Measurements from ENCODE around the gene ARL5C.

The ARL5C gene

DNA sequence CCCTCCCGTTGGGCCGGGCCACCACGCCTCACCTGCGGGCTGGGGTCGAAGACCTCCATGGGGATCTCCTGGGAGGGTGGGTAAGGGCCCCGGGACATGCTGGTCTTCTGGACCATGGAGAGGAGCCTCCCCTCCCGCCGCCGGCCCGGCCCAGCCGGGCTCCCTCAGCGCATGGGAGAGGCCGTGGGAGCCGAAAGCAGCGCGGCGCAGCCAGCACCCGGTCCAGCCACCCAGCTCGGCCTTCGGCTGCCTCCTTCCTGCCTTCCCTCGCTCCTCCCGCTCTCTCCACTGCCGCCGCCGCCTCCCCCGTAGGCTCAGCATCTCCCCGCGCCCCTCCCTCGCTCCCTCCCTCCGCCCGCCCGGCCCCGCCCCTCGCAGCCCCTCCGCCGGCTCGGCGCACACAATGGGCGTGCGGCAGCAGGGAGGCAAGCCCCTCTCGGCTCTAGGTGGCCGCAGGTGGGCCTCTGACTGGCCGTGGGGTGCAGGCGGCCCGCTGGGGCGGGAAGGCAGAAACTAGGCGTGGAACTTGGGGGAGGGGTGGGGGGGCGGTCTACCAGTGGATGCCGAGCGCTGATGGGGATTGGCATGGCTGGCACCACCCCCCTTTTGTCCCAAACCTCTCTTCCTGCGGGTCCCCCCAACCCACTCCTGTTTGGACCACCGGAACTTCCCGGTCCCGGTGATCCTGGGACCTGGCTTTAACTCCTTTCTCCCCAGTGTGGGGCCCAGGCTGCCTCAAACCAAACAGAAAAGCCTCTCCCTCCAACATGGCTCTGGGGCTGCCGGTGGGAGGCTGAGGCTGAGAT, 31.6 kb upstream of the ARL5C start, which contains the start of gene CACNB1:
Gene CACNB1 (minus strand): TSS at position 290 of the 806 bp plus-strand sequence. CDS start 174 bp downstream, at position 116.
- peaks cover 44% of the 10 kb centered on the region for H3K4me1 Mint-ChIP-seq
- H3K27me3 Mint-ChIP-seq, result no peaks in the 10 kb centered on the region
- no peaks in the 10 kb centered on the region for H3K9me3 Mint-ChIP-seq
- H3K36me3 Mint-ChIP-seq, result peaks cover 18% of the 10 kb centered on the region
- H3K27ac Mint-ChIP-seq, result no peak within 1 kb of the TSS
- peak within 1 kb of the TSS; percentile 95 for H3K4me3 Mint-ChIP-seq

DNA sequence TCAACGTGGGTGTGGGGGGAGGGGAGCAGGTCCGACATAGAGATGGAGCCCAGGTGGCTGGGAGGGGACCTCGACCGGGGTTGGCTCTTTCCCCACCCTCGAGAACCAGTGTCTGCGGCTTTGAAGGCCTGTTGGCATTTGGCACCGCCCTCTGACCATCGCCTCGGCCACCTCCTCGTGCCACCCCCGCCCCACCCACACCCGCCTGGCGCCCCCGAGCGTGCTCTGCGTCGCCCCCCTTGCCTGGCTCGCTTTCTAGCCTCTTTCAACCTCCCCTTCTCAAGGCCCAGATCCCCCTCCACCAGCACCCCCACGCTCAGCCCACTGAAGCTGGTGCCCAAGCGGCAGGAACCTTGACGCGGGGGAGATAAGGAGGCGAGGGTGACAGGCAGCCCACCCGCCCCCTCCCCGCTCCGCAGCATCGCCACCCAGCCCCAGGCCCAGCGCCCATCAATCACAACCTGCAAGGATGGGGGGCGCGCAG, 30.9 kb upstream of the ARL5C start:
- Mint-ChIP-seq H3K4me3 (peak overlapping the region; percentile 95), H3K4me1 (peaks cover 39% of the 10 kb centered on the region), H3K27ac (no peak overlapping the region), H3K36me3 (peaks cover 12% of the 10 kb centered on the region), H3K9me3 (no peaks in the 10 kb centered on the region), H3K27me3 (no peaks in the 10 kb centered on the region)

DNA sequence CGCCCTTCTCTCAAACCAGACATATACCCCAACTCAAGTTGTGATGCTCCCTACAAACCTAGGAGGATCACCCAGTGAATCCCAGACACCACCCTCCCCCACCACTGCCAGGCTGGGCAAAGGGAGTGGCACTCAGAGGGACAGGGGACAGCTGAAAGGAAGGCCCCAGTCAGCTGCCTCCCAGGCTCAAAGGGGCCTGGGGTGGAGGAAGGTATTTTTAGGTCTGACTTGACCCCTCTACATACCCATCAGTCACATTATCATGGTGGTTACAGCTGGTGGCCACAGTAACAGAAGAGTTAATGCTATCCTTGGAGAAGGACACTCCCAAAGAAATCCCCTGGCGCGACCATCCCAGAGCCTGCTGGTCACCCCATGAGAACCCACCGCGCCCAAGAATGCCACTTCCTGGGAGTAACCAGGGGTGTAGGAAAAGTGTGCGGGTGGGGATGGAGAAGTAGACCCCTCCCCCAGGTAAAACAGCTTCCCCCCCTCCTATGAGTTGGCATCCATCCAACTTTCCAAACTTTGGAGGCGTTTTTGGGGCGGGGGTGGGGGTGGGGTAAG, 30.4 kb upstream of the ARL5C start:
- Mint-ChIP-seq H3K36me3 (peaks cover 8% of the 10 kb centered on the region), H3K4me3 (peak overlapping the region; percentile 76), H3K4me1 (peaks cover 39% of the 10 kb centered on the region), H3K9me3 (no peaks in the 10 kb centered on the region), H3K27me3 (no peaks in the 10 kb centered on the region), H3K27ac (no peak overlapping the region)

DNA sequence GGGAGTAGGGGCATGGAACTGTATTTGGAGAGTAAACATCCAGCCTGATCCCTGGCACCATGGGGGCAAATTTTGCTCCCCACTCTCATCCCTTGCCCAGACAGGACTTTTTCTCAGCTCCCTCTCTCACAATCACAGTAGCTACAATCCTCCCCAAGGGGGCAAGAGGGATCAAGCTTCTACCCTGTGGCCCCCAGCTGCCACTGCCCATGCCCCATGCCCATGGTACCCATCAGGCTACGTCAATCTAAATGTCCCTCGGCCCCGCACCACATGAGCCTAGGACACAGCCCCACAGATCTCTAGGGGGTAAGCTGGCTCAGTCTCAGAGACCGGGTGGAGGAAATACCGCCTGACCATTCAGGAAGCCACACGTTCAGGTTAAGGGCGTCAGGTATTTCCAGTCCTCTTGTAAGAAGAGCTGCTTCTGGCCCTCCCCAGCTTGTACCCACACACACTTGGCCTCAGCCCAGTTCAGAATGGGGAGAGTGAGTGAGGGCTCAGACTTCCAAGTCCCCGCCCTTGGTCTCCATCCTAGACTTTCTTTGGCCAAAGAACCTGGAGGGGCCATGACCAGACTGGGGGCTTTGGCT, 29.7 kb upstream of the ARL5C start:
- peak overlapping the region; percentile 76 for H3K4me3 Mint-ChIP-seq
- no peak overlapping the region for H3K27ac Mint-ChIP-seq
- peaks cover 35% of the 10 kb centered on the region for H3K4me1 Mint-ChIP-seq
- no peaks in the 10 kb centered on the region for H3K9me3 Mint-ChIP-seq
- H3K36me3 Mint-ChIP-seq, result peaks cover 3% of the 10 kb centered on the region
- no peaks in the 10 kb centered on the region for H3K27me3 Mint-ChIP-seq

DNA sequence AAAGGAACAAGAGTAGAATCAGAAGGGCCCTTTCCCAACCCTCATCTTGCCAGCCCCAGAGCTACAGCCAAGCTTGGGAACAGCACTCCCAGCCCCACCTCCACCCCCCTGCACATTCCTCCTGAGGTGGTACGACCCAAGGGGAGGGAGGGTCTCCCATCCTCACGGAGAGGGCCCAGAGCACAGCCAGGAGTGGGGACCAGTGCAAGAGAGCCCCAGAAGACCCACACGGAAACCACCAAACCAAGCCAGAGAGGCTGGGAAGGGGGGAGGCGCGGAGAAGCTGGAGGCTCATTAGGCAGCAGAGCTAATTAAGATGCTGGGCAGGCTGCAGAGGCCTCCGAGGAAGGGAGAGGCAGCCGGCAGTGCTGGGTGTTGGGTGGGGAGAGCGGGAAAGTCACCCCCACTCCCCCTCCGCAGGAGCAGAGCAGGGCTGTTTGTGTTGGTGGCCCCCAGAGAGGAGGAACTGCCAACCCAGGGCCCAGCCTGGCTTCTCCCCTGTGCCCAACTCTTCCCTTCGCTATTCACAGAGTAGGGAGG, 29.1 kb upstream of the ARL5C start:
- peaks cover 1% of the 10 kb centered on the region for H3K36me3 Mint-ChIP-seq
- H3K27me3 Mint-ChIP-seq, result no peaks in the 10 kb centered on the region
- no peak overlapping the region for H3K27ac Mint-ChIP-seq
- peaks cover 35% of the 10 kb centered on the region for H3K4me1 Mint-ChIP-seq
- H3K4me3 Mint-ChIP-seq, result no peak overlapping the region
- H3K9me3 Mint-ChIP-seq, result no peaks in the 10 kb centered on the region

DNA sequence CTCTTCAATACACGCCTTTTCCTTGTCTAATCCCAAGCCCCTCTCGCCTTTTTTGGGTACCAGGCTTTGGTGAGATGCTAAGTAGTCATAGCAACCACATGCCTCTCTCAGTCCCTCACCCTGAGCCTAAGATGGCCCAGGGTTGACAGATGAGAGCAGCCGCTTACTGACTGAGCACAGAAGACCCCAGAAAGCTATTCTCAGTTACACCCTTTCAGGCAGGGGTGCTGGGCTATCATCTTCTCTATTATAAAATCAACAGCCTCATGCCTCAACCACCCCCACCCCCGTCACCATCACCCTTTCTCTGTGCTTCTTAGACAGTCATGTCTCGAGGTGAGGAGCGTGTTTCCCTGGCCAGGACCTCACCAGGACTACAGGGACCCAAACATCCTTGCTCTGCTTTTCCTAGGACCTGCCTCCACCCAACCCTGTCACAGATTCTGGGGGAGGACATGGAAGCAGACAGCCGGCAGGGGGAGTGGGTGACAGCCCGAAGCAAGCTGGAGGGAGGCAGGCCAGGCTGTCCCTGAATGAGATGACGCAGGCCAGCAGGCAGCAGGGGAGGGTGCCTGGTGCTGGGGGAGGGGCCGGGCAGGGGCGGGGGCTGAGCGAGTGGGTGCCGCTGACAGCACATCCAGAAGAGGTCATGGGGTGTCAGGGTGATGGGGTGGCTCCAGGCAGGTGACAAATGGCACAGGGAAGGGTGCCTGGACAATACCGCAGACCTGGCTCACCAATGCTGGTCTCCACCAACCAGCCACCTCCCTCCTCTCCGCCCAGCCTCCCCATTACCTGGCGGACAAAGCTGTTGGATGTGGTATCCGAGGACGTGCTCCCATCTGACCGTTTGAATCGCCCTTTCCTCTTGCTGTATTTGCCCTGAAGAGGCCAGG, 28.4 kb upstream of the ARL5C start:
- Mint-ChIP-seq H3K4me3 (no peak overlapping the region), H3K4me1 (peaks cover 28% of the 10 kb centered on the region), H3K9me3 (no peaks in the 10 kb centered on the region), H3K27me3 (no peaks in the 10 kb centered on the region), H3K27ac (no peak overlapping the region), H3K36me3 (no peaks in the 10 kb centered on the region)

DNA sequence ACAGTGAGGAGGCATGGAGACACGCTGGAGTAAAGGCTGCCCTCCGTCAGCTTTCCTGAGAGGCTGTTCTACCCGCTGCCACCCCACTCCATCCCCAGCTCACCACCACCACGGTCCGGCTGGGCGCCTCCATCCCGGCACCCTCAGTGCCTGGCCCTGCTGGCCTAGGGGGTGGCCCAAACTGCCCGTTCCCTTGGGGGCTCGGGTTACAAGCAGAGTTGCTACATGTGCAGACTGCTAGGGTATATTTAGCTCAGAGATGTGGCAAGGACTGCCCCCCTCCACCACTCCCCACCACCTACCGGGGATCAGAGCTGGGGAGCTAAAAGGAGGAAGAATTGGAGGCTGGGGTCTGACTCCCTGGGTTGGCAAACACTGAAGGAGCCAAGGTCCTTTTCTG, 27.4 kb upstream of the ARL5C start:
- H3K27ac Mint-ChIP-seq, result no peak overlapping the region
- H3K9me3 Mint-ChIP-seq, result no peaks in the 10 kb centered on the region
- no peak overlapping the region for H3K4me3 Mint-ChIP-seq
- peaks cover 20% of the 10 kb centered on the region for H3K4me1 Mint-ChIP-seq
- H3K27me3 Mint-ChIP-seq, result no peaks in the 10 kb centered on the region
- no peaks in the 10 kb centered on the region for H3K36me3 Mint-ChIP-seq

DNA sequence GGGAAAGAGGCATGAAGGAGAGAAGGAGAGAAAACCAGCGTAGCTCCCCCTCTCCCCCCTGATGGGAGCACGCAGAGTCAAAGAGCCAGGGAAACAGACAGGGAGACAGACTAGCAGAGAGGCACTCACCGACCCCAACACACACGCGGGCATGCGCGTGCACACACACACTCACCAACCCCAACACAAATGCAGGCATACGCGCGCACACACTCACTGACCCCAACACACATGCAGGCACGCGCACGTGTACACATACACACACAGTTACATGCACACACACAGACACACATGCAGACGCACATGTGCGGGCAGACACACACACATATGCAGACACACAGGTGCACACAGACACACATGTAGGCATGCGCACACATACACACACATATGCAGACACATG, 26.9 kb upstream of the ARL5C start:
- Mint-ChIP-seq H3K4me3 (no peak overlapping the region), H3K27ac (no peak overlapping the region), H3K4me1 (peaks cover 16% of the 10 kb centered on the region), H3K27me3 (no peaks in the 10 kb centered on the region), H3K9me3 (no peaks in the 10 kb centered on the region), H3K36me3 (no peaks in the 10 kb centered on the region)

DNA sequence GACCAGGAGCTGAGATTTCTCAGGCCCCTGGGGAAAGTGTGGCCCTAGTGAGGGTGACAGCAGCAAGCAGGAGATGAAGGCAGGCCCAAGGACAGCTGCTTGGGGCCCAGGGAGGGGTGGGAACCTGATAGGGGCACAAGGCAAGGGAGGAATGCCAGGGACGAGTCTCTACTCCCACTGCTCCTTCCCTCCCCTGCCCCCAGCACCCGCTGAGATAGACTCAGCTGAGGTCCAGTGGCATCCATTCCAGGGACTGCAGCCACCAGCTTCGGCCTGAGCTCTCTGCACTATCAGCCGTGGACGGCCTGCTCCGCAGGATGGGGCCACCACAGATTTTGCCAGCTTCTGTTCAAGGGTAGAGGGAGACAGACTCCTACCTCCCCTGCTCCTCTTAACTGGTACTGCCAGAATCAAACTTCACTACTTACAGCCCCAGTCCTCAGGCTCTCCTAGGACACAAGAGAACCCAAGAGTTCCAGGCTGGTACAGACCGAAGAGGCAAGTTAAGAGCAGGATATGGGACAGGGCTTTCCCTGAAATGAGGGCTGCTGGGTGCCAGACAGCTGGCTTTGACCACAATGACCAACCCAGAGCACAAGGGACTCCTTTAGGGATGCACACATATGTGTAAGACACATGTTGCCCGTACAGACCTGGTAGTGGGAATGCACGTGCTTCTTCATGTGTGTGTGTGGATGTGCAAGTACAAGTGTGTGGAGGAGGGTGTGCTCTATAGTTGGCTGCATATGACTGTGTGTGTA, 26.0 kb upstream of the ARL5C start:
- Mint-ChIP-seq H3K4me1 (peaks cover 16% of the 10 kb centered on the region), H3K27me3 (no peaks in the 10 kb centered on the region), H3K36me3 (no peaks in the 10 kb centered on the region), H3K9me3 (no peaks in the 10 kb centered on the region), H3K4me3 (no peak overlapping the region), H3K27ac (no peak overlapping the region)

DNA sequence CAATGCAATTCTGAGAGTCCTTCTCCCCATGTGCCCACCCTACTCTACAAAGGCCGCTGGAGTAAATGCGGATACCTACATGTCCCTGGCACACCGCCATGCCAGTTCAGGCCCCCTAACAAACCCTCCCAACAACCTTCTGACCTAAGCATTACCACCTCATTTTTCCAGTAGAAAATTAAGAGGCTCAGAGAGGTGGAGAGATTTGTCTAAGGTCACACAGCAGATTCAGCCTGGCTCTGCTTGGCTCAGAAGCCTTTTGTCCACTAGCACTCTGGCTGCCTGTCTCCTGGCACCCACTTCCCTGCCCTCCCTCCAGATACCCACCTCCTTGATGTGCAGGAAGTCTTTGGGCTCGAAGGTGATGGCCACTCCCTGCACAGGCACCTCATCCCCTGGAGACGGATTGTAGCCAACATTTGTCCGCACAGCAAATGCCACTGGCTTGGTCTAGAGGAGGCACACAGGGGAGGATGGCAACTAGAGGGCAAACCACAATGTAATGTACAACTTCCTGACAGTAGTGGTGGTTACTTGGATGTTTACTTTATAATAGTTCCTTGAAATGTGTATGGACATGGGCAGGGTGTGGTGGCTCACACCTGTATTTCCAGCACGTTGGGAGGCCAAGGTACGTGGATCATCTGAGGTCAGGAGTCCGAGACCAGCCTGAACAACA, 21.3 kb upstream of the ARL5C start:
- H3K36me3 Mint-ChIP-seq, result peaks cover 2% of the 10 kb centered on the region
- H3K4me1 Mint-ChIP-seq, result no peaks in the 10 kb centered on the region
- no peaks in the 10 kb centered on the region for H3K9me3 Mint-ChIP-seq
- no peaks in the 10 kb centered on the region for H3K27me3 Mint-ChIP-seq
- H3K27ac Mint-ChIP-seq, result no peak overlapping the region
- no peak overlapping the region for H3K4me3 Mint-ChIP-seq

DNA sequence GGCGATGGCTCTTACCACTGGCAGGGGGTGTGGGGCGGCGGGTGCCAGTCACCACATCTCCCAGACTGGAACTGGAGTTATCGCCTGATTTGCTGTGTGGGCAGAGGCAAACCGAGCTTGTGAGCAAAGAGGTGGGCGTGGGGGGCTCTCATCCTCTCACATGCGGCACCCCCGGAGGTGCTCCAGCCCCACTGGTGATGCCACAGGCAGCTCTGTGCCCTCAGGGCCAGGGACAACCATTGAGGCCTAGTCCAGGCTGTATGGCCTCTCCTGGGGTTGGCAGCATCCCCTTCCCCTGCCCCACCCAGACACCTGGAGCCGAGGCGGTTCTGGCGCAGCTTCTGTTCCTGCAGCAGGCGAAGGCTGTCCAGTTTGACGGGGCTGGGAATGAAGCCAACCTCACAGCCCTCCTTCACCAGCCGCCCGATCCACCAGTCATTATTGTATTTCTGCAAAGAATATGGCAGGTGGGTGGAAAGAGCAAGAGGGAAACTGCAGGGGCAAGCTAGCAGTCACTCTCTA, 20.6 kb upstream of the ARL5C start:
- H3K27ac Mint-ChIP-seq, result no peak overlapping the region
- no peaks in the 10 kb centered on the region for H3K4me1 Mint-ChIP-seq
- peaks cover 2% of the 10 kb centered on the region for H3K36me3 Mint-ChIP-seq
- H3K9me3 Mint-ChIP-seq, result no peaks in the 10 kb centered on the region
- no peak overlapping the region for H3K4me3 Mint-ChIP-seq
- no peaks in the 10 kb centered on the region for H3K27me3 Mint-ChIP-seq

DNA sequence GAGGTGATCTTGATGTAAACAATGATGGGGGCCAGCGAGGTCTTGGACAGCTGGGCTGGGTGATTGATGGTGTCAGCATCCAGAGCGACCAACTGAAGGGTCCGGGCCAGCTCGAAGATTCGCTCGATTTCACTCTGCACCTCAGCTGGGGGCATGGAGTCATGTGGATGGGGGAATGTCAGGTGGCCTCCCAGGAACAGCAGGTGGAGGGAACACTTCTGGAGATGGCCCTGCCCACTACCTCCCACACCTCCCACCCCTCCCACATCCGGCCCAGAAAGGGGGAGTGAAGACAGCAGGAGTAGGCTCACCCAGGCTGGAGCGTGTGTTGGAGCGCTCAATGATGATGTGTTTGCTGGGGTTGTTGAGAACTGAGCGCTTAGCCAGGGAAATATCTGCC, 17.8 kb upstream of the ARL5C start:
- no peak overlapping the region for H3K4me3 Mint-ChIP-seq
- H3K27ac Mint-ChIP-seq, result no peak overlapping the region
- H3K27me3 Mint-ChIP-seq, result no peaks in the 10 kb centered on the region
- H3K9me3 Mint-ChIP-seq, result no peaks in the 10 kb centered on the region
- H3K4me1 Mint-ChIP-seq, result no peaks in the 10 kb centered on the region
- peaks cover 2% of the 10 kb centered on the region for H3K36me3 Mint-ChIP-seq

DNA sequence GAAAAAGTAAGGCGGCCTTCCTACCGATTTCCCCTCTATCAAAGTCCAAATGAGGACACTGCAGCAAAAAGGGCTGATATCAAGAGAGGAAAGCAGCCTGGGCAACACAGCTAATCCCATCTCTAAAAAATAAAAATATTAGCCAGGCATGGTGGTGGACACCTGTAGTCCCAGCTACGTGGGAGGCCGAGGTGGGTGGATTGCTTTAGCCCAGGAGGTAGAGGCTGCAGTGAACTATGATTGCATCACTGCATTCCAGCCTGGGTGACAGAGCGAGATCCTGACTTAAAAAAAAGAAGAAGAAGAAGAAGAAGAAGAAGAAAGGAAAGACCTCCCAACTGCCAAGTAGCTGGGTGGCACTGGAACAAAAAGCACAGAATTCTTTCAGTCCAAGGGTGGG, 17.1 kb upstream of the ARL5C start:
- no peak overlapping the region for H3K27ac Mint-ChIP-seq
- H3K27me3 Mint-ChIP-seq, result no peaks in the 10 kb centered on the region
- peaks cover 2% of the 10 kb centered on the region for H3K36me3 Mint-ChIP-seq
- no peaks in the 10 kb centered on the region for H3K4me1 Mint-ChIP-seq
- no peak overlapping the region for H3K4me3 Mint-ChIP-seq
- no peaks in the 10 kb centered on the region for H3K9me3 Mint-ChIP-seq

DNA sequence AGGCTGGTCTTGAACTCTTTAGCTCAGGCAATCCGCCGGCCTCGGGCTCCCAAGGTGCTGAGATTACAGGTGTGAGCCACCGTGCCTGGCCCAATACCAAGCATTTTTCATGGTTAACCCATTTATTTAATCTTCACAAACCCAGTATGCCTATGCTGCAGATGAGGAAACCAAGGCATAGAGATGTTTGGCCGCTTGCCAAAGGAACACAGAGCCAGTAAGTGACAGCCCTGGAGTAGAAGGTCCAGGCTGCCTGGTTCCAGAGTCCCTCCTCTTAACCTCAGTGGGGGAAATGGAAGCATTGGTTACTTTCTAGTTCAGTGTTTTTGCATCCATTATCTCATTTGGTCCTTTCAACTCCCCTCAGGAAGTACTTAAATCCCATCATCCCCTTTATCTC, 15.3 kb upstream of the ARL5C start:
- H3K4me1 Mint-ChIP-seq, result no peaks in the 10 kb centered on the region
- no peak overlapping the region for H3K27ac Mint-ChIP-seq
- no peaks in the 10 kb centered on the region for H3K27me3 Mint-ChIP-seq
- H3K9me3 Mint-ChIP-seq, result no peaks in the 10 kb centered on the region
- no peak overlapping the region for H3K4me3 Mint-ChIP-seq
- peaks cover 2% of the 10 kb centered on the region for H3K36me3 Mint-ChIP-seq

Measured in activated naive CD4-positive, alpha-beta T cell treated with anti-CD3 and anti-CD28 coated beads, Interleukin-2, amount 50 U/mL, for 24 hours (primary cell).